ENCODE measurements around the gene DOCK4. TPM values are rescaled to one million over a fixed set of nuclear protein-coding genes. Genes with fewer than 3 reads are reported as not detected.

Gene DOCK4
- total RNA-seq, 1 donor from 2014 or later = 32.2 TPM

GRCh38 chr7:111845853-111846252, 360.3 kb downstream of the DOCK4 start:
- H3K4me2 ChIP-seq (ENCODE audit: low read length) = no peak overlapping the region
- no peak overlapping the region for H3K27ac ChIP-seq (ENCODE audit: low read depth, low read length)
- H3K79me2 ChIP-seq (ENCODE audit: insufficient read depth, low read length) = no peaks in the 10 kb centered on the region
- Mint-ChIP-seq H3K36me3 (ENCODE audit: low read depth, unreplicated experiment) (peaks cover 8% of the 10 kb centered on the region), H3K4me3 (ENCODE audit: unreplicated experiment) (no peak overlapping the region), H3K27me3 (ENCODE audit: low read depth, unreplicated experiment) (no peaks in the 10 kb centered on the region), H3K27ac (ENCODE audit: unreplicated experiment) (no peak overlapping the region), H3K4me1 (ENCODE audit: low read depth, unreplicated experiment) (peaks cover 7% of the 10 kb centered on the region), H3K9me3 (ENCODE audit: unreplicated experiment) (no peaks in the 10 kb centered on the region)
- H4K20me1 ChIP-seq (ENCODE audit: insufficient read depth, low read length) = no peaks in the 10 kb centered on the region
- no peaks in the 10 kb centered on the region for H3K9me3 ChIP-seq (ENCODE audit: insufficient read depth, low read depth, low read length)
- TF ChIP-seq CTCF (IDR thresholded peaks at IDR 0.05; ENCODE audit: insufficient read depth, low read depth, low read length) (no peak), EZH2 (IDR thresholded peaks at IDR 0.05; ENCODE audit: insufficient read depth, low read length) (no peak)
- no peaks in the 10 kb centered on the region for H3K4me1 ChIP-seq (ENCODE audit: insufficient read depth, low read length)
- no peak overlapping the region for H3K4me3 ChIP-seq (ENCODE audit: insufficient read depth, low read depth, low read length)
- no peak overlapping the region for H2AFZ ChIP-seq (ENCODE audit: low read depth, low read length)
- no peak for FAIRE-seq
- no peaks in the 10 kb centered on the region for H3K27me3 ChIP-seq (ENCODE audit: insufficient read depth, low read length)
- no peaks in the 10 kb centered on the region for H3K36me3 ChIP-seq (ENCODE audit: insufficient read depth, low read length)
- no peak for DNase-seq (ENCODE audit: low read depth)
- H3K9ac ChIP-seq (ENCODE audit: low read length) = no peak overlapping the region

- H3K36me3 ChIP-seq (ENCODE audit: insufficient read depth, low read length) = no peaks in the 10 kb centered on the region
- H3K27ac Mint-ChIP-seq (ENCODE audit: unreplicated experiment) = no peak overlapping the region
- no peaks in the 10 kb centered on the region for H3K9me3 ChIP-seq (ENCODE audit: insufficient read depth, low read depth, low read length)
- H3K4me3 ChIP-seq (ENCODE audit: insufficient read depth, low read depth, low read length) = no peak overlapping the region
- H3K9ac ChIP-seq (ENCODE audit: low read length) = no peak overlapping the region
- no peaks in the 10 kb centered on the region for H3K27me3 ChIP-seq (ENCODE audit: insufficient read depth, low read length)
- H3K36me3 Mint-ChIP-seq (ENCODE audit: low read depth, unreplicated experiment) = peaks cover 3% of the 10 kb centered on the region
- H3K9me3 Mint-ChIP-seq (ENCODE audit: unreplicated experiment) = no peaks in the 10 kb centered on the region
- H3K4me3 Mint-ChIP-seq (ENCODE audit: unreplicated experiment) = no peak overlapping the region
- H3K4me2 ChIP-seq (ENCODE audit: low read length) = no peak overlapping the region
- no peak for FAIRE-seq
- no peaks in the 10 kb centered on the region for H3K27me3 Mint-ChIP-seq (ENCODE audit: low read depth, unreplicated experiment)
- H3K4me1 ChIP-seq (ENCODE audit: insufficient read depth, low read length) = no peaks in the 10 kb centered on the region
- H2AFZ ChIP-seq (ENCODE audit: low read depth, low read length) = no peak overlapping the region
- no peak for TF ChIP-seq EZH2 (IDR thresholded peaks at IDR 0.05; ENCODE audit: insufficient read depth, low read length)
- no peak for TF ChIP-seq CTCF (IDR thresholded peaks at IDR 0.05; ENCODE audit: insufficient read depth, low read depth, low read length)
- H3K4me1 Mint-ChIP-seq (ENCODE audit: low read depth, unreplicated experiment) = peaks cover 2% of the 10 kb centered on the region
- H3K79me2 ChIP-seq (ENCODE audit: insufficient read depth, low read length) = no peaks in the 10 kb centered on the region
- no peak for DNase-seq (ENCODE audit: low read depth)
- H3K27ac ChIP-seq (ENCODE audit: low read depth, low read length) = no peak overlapping the region
- H4K20me1 ChIP-seq (ENCODE audit: insufficient read depth, low read length) = no peaks in the 10 kb centered on the region
These were observed 361.1 kb downstream of the DOCK4 start for GRCh38 chr7:111844904-111845671.

- no peaks in the 10 kb centered on the region for H4K20me1 ChIP-seq (ENCODE audit: insufficient read depth, low read length)
- no peak overlapping the region for H3K4me2 ChIP-seq (ENCODE audit: low read length)
- no peaks in the 10 kb centered on the region for H3K27me3 ChIP-seq (ENCODE audit: insufficient read depth, low read length)
- TF ChIP-seq EZH2 (IDR thresholded peaks at IDR 0.05; ENCODE audit: insufficient read depth, low read length) = no peak
- no peak for TF ChIP-seq CTCF (IDR thresholded peaks at IDR 0.05; ENCODE audit: insufficient read depth, low read depth, low read length)
- H3K4me1 ChIP-seq (ENCODE audit: insufficient read depth, low read length) = no peaks in the 10 kb centered on the region
- no peaks in the 10 kb centered on the region for H3K79me2 ChIP-seq (ENCODE audit: insufficient read depth, low read length)
- no peak overlapping the region for H3K9ac ChIP-seq (ENCODE audit: low read length)
- Mint-ChIP-seq H3K9me3 (ENCODE audit: unreplicated experiment) (no peaks in the 10 kb centered on the region), H3K27ac (ENCODE audit: unreplicated experiment) (no peak overlapping the region), H3K4me1 (ENCODE audit: low read depth, unreplicated experiment) (peaks cover 2% of the 10 kb centered on the region), H3K27me3 (ENCODE audit: low read depth, unreplicated experiment) (no peaks in the 10 kb centered on the region), H3K4me3 (ENCODE audit: unreplicated experiment) (no peak overlapping the region), H3K36me3 (ENCODE audit: low read depth, unreplicated experiment) (no peaks in the 10 kb centered on the region)
- no peak for FAIRE-seq
- no peaks in the 10 kb centered on the region for H3K36me3 ChIP-seq (ENCODE audit: insufficient read depth, low read length)
- H2AFZ ChIP-seq (ENCODE audit: low read depth, low read length) = no peak overlapping the region
- no peak overlapping the region for H3K4me3 ChIP-seq (ENCODE audit: insufficient read depth, low read depth, low read length)
- no peaks in the 10 kb centered on the region for H3K9me3 ChIP-seq (ENCODE audit: insufficient read depth, low read depth, low read length)
- H3K27ac ChIP-seq (ENCODE audit: low read depth, low read length) = no peak overlapping the region
- DNase-seq (ENCODE audit: low read depth) = no peak
These were observed 363.7 kb downstream of the DOCK4 start for GRCh38 chr7:111842491-111842890.
